Measurements from ENCODE around the gene ERICH6B. TPM values are rescaled to one million over a fixed set of nuclear protein-coding genes. Genes with fewer than 3 reads are reported as not detected.

ERICH6B gene
- total RNA-seq, 2 donors from 2014 or later: not detected

GRCh38 chr13:45603338-45603737 lies 12.2 kb downstream of the ERICH6B start:
- DNase-seq (no peak), ATAC-seq (no peak)
- intact Hi-C loops (cut with DNase I): no loop called here

DNA sequence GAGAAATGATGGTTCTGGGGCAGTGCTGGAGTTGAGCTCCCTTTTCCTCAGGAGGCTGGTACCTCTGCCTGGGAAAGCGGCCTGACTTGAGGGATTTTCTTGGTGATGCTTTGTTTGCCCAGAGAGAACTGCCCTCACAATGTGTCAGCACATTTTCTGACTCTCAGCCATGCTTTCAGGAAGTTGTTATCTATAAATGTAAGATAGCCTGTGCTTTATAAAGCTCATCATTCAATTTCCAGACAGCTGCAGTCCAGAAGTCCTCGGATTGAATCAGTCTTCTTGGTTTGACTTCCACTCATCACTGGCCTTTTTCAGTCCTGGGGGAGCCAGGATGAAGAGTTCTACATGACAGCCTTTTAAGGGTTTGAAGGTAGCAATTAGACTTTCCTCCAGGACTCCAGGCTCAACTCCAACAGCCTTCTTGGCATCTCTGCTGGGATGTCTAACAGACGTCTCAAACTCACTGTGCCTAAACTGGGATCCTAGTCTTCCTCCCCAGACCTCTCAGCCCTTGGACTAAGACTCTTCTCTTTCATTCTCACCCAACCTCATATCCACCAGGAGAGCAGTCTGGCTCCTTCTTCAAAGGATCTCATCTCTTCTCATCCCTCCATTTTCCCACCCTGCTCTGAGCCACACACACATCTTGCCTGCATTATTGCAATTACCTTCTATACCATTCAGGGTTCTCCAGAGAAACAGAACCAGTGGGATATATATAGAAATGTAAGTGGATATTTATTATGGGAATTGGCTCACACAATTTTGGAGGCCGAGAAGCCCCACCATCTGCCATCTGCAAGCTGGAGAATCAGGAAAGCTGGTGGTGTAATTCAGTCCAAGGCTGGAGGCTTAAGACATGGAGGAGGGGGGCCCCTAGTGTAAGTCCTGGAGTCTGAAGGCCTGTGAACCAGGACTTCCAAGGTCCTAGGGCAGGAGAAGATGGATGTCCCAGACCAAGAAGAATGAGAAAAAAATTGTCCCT lies 13.1 kb downstream of the ERICH6B start:
- no peak for DNase-seq
- intact Hi-C loops (cut with DNase I): no loop called here
- ATAC-seq: peak in 1 of 2 donors; percentile 88

DNA sequence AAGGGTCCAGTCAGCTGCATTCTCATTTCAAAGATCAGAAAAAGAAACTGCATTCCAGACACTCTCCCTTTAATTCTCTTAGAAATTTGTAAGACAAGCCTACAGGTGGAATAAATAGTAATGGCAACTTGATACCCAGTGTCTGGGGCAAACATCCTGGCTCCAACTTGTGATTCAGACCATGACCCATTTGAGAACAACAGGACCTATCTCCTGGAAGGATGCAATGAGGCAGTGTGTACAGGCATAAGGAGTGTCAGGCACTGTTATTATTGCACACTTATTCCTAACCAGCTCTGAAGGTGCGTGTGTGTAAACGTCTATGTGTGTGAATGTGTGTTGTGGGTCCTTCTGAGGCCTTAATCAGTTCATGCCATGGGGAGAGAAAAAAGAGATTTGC lies 13.9 kb downstream of the ERICH6B start:
- no peak for DNase-seq
- ATAC-seq: no peak
- intact Hi-C loops (cut with DNase I): no loop called here

DNA sequence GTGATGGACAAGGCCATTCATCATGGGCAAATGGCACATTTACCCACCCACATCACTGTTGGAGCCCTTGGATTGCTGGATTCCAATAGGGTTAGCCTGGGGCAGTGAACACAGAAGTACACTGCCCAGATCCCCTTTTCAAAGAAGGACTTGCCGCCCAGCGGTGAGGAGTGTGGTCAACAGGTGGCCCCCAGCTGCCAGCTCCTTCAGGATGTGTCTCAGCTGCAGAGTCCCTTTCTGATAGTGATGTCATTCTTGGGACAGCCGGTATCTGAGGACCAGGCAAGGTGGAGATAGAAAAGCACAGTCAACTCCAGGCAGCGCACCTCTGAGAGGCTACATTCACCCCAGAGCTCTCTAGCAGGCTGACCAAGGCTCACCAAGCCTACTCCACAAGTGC lies 16.9 kb downstream of the ERICH6B start:
- no peak for DNase-seq
- intact Hi-C loops (cut with DNase I): no loop called here
- ATAC-seq: no peak

- ATAC-seq (no peak), DNase-seq (no peak)
- intact Hi-C loops (cut with DNase I): no loop called here
Measured at GRCh38 chr13:45596800-45597475, 18.6 kb downstream of the ERICH6B start.

- intact Hi-C loops (cut with DNase I): no loop called here
- ATAC-seq: no peak
- no peak for DNase-seq
Measured at GRCh38 chr13:45595965-45596364, 19.6 kb downstream of the ERICH6B start.

GRCh38 chr13:45594764-45595163 lies 20.8 kb downstream of the ERICH6B start:
- DNase-seq: no peak
- intact Hi-C loops (cut with DNase I): no loop called here
- no peak for ATAC-seq

DNA sequence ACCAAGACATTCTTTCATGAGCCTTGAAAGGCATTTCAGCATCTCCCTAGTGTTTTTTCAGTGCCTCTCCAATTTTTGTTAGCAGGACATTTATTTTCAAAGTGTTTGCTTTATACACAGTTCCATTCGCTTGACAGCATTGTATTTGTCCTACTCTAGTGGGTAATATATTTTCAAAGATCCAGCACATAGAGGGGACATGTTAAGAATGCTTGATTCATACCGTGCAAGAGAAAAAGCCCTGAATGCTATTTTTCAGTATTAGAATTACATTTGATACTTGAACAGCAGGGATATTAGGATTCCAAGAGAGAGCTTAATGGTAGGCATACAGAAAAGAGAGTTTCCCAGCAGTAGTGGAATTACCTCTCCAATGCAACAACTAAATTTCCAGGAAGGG lies 21.3 kb downstream of the ERICH6B start:
- ATAC-seq: no peak
- intact Hi-C loops (cut with DNase I): no loop called here
- no peak for DNase-seq

- ATAC-seq (no peak), DNase-seq (no peak)
- intact Hi-C loops (cut with DNase I): no loop called here
Measured at GRCh38 chr13:45592758-45593157, 22.8 kb downstream of the ERICH6B start.

- ATAC-seq (no peak), DNase-seq (no peak)
- intact Hi-C loops (cut with DNase I): no loop called here
Measured at GRCh38 chr13:45590066-45590465, 25.5 kb downstream of the ERICH6B start.

DNA sequence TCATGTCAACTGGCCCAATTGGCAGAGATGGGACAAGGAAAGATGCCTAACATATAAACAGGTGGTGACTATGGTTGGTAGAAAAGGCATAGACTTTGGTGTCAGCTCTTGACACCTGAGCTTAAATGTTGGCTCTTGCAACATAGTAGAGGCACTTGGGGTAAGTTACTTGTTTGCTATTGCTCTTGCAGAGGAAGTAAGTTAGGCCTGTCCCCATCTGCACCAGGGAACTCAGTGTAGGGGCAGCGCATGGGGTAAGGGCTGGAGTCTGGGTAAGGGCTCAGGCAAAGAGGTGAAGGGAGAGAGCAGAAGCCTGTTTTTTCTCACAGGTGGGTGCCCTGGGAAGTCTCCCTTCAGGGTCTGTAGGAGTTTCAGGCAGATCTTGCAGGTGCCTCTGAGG lies 27.6 kb downstream of the ERICH6B start:
- intact Hi-C loops (cut with DNase I): no loop called here
- ATAC-seq: no peak

GRCh38 chr13:45584816-45585215 lies 30.7 kb downstream of the ERICH6B start:
- intact Hi-C loops (cut with DNase I): no loop called here
- DNase-seq (no peak), ATAC-seq (no peak)

More for the DNA sequence above, 27.6 kb downstream of the ERICH6B start:
- DNase-seq: no peak

GRCh38 chr13:45582408-45583076 lies 33.0 kb downstream of the ERICH6B start:
- ATAC-seq: no peak
- intact Hi-C loops (cut with DNase I): no loop called here
- no peak for DNase-seq

- ATAC-seq (no peak), DNase-seq (no peak)
- intact Hi-C loops (cut with DNase I): no loop called here
Measured at GRCh38 chr13:45576466-45576865, 39.1 kb downstream of the ERICH6B start.

DNA sequence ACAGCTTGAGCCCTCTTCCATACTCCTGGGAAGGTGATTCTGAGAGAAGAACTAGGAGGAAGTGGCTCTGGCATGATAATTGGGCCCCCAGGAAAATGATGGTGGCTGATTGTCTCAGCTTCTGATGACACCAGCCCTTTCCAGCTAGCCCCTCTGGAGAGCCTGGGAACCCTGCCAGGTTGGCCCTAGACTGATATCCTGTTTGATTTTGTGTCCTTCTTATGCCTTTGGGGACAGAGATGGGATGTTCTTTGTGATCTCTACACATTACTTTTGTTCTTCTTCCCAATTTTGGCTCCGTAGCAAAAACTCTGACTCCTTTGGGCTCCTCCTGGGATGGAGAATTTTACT lies 39.7 kb downstream of the ERICH6B start:
- intact Hi-C loops (cut with DNase I): no loop called here
- ATAC-seq (no peak), DNase-seq (no peak)

DNA sequence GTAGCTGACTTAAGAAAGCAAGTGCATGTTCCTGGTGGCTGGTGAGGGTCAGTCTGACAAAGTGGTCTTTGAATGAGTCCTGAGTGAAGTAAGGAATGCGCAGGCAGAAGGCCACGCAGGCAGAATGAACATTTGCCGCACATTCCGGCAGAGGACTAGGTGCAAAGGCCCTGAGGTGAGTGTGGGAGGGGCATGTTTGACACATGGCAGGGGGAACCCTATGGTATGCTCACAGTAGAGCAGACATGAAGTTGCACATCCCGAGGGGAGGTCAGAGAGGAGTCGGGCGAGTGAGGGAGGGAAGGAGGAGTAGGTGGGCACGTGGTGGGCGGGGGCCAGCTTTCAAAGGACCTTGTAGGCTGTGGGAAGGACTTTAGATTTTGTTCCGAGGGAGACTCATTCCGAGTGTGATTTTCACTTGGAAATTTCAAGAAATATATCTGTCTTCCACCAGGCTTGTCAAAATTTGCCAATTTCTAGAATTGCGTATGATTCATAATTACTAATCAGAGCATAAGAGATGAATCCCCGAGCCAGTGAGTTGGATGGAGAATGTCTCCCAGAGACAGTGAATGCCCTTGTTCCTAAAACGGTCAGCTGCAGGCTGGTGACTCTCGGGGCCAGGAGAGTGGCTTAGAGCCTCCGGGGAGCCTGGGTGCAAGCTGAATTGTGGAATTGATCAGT lies 40.3 kb downstream of the ERICH6B start:
- DNase-seq (no peak), ATAC-seq (no peak)
- intact Hi-C loops (cut with DNase I): no loop called here

DNA sequence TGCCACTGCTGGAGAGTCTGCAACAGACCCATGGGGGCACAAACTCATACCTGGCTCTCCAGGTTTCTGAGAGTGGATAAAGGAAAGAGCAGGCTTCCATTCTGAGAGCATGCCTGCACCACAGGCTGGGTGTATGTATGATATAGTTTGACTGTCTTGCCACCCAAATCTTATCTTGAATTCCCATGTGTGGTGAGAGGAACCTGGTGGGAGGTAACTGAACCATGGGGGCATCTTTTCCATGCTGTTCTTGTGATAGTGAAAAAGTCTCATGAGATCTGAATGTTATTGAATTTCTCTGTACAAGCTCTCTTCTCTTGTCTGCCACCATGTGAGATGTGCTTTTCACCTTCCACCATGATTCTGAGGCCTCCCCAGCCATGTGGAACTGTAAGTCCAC lies 50.2 kb downstream of the ERICH6B start:
- no peak for ATAC-seq
- intact Hi-C loops (cut with DNase I): no loop called here

GRCh38 chr13:45564133-45564776 lies 51.3 kb downstream of the ERICH6B start:
- ATAC-seq (peak in 1 of 2 donors; percentile 65), DNase-seq (no peak)
- intact Hi-C loops (cut with DNase I): no loop called here

More for the DNA sequence above, 50.2 kb downstream of the ERICH6B start:
- DNase-seq: no peak

GRCh38 chr13:45554604-45555109 lies 60.9 kb downstream of the ERICH6B start:
- ATAC-seq: no peak
- DNase-seq: no peak
- intact Hi-C loops (cut with DNase I): no loop called here

All from left cardiac atrium (tissue), 4 donors.